NCI-H510A treated with DMSO at 0.1 percent for 48 hours (cell line): ENCODE measurements around the gene DPEP3.
A peak's percentile ranks its signal among the peaks of the same experiment; 100 is the strongest.

Experiments used
- DNase-seq: peaks from one replicate; lab custom pipeline; 2025; lab: John Stamatoyannopoulos, UW

The DPEP3 gene

DNA sequence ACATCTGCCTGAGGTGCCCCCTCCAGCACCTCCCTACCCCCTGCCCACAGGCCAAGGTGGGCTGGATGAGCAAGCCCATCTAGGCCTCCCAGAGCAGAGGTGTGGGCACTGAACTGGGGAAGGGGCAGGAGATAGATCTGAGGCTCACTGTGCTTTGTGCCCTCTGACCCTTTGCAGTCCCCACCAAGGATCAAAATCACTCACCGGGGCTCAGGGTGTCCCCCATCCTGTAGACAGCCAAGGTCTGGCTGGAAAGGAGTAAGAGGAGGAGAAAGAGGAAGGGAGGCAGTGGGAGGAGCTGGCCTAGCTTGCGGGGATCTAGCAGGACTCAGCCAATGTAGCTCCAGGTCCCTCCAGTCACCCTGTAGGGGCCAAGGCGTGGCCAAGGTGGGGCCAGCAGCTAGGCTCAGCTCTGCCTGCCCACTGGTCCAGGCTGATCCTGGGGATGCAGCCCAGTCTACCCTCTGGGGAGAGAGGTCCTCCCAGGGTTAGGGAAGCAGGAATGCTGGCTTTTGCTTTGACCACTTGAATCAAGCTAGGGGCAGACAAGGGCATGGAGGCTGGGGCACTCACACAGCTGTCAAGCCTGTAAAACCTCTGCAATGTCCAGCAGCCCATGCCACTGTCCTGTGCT lies 13.6 kb downstream of the DPEP3 start:
- DNase-seq, result no peak

DNA sequence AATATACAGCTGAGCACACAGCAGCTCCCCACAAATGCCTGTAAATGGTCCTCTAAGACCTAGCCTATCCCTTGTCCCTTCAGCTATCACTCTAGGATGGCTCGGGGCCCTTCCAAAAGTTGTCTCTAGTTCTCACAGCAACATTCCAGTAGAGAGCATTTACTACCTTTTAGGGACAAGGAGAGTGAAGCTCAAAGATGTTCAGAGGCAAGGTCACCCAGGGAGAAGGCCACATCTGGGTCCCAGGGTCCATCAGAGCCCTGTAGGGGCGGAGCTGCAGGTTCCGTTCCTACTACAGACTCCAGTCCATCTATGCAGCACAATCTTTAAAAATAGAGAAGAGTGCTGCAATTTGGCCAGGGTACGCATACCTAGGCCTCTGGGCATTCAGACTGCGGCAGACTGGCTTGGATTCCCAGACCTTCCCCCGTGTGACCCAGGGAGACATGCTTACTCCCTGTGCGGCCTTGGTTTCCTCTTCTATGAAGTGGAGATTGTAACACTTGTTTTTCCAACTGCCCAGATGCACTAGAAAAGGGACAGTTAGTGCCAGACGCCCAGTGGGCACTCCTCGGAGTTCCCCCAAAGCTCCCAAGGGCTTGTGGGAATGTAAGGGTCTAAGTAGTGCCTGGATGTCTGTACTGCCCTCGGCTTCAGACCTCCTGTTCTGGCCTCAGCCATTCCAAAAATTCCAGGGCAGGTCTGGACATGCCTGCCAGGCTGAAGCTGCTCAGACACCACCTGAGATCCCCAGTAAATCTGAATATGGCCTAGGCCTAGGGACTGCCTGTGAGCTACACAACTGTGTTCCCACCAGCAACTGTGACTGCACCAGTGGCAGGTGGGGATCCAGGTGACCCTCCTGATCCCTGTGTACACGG lies 14.4 kb downstream of the DPEP3 start:
- DNase-seq, result no peak

DNA sequence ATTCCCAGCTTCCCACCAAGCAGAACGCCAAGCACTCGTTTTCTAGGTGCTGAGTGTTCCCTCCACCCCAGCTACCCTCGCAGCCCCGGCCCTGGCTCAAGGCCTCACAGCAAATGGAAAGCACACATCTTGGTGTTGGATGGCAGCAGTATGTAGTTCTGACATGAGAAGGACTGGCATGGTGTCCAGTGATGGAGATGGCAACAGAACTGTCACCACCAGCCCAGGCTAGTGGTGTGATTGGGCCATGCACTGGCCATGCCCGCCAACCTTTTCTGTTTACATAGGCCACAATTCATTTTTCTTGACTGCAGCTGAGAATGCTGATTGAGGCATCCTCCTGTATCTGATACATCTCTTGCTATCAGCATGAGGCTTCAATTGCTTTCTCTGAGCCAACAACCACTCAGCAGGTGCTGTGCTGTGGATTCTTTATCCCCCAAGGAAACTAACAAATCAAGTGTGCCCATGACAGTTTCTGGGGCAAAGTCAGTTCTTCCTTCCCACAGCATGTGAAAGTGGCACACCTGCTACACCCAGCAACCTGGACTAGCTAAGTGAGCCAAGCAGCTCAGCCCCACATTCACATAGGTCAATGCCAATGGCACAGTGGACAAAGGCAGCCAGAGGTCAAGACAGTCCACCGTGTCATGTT lies 15.7 kb downstream of the DPEP3 start:
- DNase-seq, result no peak

GRCh38 chr16:67963662-67964321 lies 16.5 kb downstream of the DPEP3 start:
- DNase-seq, result no peak

- DNase-seq, result no peak
These were observed 17.0 kb downstream of the DPEP3 start for GRCh38 chr16:67963292-67963661.

- no peak for DNase-seq
These were observed 18.2 kb downstream of the DPEP3 start for GRCh38 chr16:67962135-67962534.

- DNase-seq, result peak; percentile 93
These were observed 18.7 kb downstream of the DPEP3 start for GRCh38 chr16:67961551-67961957.

GRCh38 chr16:67959536-67960329 lies 20.6 kb downstream of the DPEP3 start:
- DNase-seq, result no peak

DNA sequence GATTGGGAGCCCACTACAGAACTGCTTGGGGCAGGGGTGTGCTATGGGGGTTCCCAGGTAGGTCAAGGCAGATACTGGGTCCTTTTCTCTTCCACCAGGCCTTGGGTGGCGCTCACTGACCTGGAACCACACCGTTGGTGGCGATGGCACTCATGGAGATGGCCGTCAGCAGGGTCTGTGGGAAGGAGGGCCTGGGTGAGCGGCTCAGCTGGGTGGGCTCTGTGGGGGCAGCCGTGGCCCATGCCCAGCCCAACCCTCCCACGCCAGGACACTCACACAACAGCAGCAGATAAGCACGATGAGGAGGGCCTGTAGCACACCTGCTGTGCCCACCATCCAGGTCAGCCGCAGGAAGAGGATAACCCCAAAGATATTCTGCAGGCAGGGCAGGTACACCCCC lies 22.7 kb downstream of the DPEP3 start:
- no peak for DNase-seq

DNA sequence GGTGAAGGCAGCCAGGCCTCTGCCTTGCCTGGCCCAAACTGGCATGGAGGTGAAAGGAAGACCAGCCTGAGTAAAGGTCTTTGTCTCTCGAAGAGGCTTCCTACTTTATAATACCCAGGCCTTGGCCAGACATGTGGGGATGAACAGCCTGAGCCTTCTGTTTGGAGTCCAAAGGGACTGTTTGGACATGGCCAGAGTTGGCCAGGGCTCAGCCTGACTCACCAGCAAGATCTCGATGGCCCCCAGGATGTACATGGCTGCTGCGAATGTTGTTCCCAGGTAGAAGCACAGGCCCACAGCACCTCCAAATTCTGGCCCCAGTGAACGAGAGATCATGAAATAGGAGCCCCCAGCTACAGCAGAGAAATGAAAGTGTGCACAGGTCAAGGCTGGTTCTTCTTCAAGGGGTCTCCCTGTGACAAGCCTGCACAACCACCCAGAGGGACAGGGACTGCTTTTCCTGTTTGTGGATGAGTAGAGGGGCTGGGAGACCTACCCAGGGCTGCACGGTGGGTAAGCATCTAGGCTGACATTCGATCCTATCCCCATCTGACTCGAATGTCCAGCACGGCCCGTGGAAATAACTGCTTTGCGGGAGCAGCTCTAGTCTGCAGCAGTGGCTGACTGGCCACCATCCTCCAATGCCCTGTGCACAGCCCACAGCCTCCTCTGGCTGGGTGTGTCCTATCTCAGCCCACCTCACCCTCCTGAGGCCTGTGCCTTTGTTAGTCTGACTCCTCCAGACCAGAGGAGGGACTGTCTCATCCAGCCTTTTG lies 25.7 kb downstream of the DPEP3 start:
- DNase-seq, result no peak

DNA sequence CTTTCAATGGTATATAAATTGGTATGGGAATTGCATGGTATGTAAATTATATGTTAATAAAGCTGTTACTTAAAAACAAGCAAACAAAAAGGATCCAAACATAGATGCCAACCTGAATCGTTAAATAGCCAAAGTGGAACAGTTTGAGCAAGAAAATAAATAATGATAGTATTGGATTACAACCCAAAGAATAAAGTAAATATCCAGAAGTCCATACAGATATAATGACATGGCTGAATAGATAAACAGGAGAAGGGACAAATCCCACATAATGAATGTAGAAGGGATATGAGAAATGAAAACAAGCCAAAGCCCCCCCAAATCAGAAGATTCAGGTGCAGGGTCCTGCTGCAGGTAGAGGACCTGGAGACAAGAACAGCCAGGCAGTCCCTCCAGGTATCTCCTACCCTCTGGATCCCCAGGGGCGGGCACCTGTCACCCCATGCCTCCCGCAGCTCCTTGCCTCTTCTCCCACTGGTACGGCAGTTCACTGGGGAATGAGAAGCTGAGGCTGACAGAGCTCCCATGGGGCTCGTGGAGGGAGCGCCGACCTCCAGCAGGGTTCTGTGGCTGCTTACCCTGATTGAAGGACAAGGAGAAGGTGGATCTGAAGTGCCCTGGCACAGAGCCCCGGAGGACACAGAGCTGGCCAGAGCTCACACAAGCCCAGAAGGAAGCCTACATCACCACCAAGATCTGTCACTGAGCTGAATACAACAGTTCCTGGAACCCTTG lies 26.5 kb downstream of the DPEP3 start:
- DNase-seq, result no peak

GRCh38 chr16:67951485-67951884 lies 28.8 kb downstream of the DPEP3 start:
- no peak for DNase-seq

GRCh38 chr16:67950335-67950843 lies 29.9 kb downstream of the DPEP3 start:
- no peak for DNase-seq

- no peak for DNase-seq
These were observed 30.7 kb downstream of the DPEP3 start for GRCh38 chr16:67949645-67950044.

DNA sequence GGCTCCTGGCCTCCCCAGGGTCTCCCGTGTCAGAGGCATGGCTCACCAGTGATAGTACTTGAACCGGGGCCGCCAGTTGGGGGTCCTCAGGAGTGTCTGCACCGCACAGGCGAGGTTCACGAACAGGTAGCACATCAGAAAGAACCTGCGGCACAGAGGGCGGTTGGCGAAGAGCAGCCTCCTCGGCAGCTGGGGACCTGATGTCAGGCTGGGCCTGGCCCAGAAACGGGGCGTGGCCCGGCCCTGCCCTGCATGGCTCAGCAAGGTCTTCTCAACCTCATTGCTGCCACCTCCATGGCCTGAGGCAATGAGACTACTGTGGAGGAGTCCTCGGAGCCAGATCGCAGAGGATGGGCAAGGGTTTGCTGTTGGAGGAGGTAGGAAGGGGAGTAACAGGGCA lies 32.3 kb downstream of the DPEP3 start:
- no peak for DNase-seq

GRCh38 chr16:67946966-67947558 lies 33.2 kb downstream of the DPEP3 start:
- DNase-seq, result no peak

- DNase-seq, result no peak
These were observed 34.1 kb downstream of the DPEP3 start for GRCh38 chr16:67946128-67946569.

GRCh38 chr16:67945392-67945933 lies 34.8 kb downstream of the DPEP3 start:
- DNase-seq, result no peak

DNA sequence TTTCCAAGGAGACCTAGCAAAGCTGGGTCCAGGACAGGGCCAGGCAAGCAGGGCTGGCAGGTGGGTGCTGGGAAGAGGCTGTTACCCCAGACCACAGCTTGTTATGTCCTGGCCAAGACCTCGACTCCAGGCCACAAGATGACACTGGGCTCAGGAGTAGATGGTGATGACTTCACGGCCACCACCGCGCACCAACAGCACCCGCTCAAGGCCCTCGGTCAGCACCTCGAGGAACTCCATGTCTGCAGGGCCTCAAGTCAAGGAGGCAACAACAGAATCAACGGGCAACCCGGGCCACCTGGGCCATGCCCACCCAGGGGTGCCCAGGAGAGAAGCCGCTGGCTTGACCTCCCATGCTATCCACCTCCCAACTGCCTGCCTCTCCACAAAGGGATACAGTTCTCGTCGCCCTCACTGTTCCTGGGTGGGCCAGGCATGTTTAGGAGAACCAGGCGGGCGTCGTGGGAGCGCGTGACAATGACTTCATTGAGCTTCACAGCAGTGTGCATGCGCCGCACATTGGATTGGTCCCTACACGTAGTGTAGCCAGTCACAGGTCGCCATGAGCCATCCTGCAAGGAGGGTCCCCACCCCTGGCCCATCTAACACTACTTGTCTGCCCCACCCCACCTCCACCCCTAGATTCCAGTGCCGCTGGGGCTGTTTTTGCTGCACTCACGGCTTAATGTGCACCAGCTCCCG lies 35.5 kb downstream of the DPEP3 start:
- DNase-seq, result no peak
